Sigmoid colon (tissue), 4 donors: ENCODE measurements around the gene KIF19.

ENCODE experiments used
- CTCF ChIP-seq, 4 experiments: fragments of 450-650 bp in 3 of 4; fragments of 200-600 bp in 1 of 4; IDR thresholded peaks; one replicate each; pipeline ENCODE4 v1.5.1; 2016 to 2019; ENCODE audit warnings: antibody characterized with exemption in 4 of 4, mild to moderate bottlenecking in 3 of 4, moderate library complexity in 2 of 4
- EP300 ChIP-seq, 4 donors: sonication (generic); formaldehyde crosslinking; IDR thresholded peaks; one replicate each; pipeline ENCODE4 v1.6.1; 2017; ENCODE audit warnings: antibody characterized with exemption in 4 of 4
- POLR2A ChIP-seq, 2 donors: fragments of 450-650 bp; IDR thresholded peaks; one replicate each; pipeline ENCODE4 v1.6.1; 2016; ENCODE audit warnings: antibody characterized with exemption in 2 of 2, mild to moderate bottlenecking in 2 of 2, moderate library complexity in 2 of 2
- POLR2AphosphoS5 ChIP-seq, 4 donors: sonication (generic); formaldehyde crosslinking; IDR thresholded peaks; one replicate each; pipeline ENCODE4 v1.6.1; 2017; ENCODE audit warnings: antibody characterized with exemption in 4 of 4

DNA sequence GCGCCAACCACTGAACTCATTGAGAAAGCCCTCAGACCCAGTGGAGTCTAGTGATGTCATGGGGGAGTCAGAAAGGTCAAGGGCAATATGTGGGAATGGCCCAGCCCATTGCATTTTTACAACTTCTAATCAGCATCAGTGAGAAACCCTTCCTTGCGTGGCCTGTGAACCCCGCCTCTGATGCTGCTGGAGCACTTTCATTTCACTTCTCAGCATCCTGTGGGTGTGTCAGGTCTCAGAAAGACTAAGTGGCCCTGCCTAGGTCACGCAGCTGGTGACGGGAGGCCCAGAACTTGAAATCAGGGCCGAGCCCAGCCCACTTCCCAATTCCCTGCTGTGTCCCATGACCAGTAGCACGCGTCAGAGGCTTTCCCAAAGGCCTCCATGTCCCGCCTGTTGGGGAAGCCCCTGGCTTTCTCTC lies 45.9 kb upstream of the KIF19 start:
- TF ChIP-seq CTCF (IDR thresholded peaks at IDR 0.05), result no peak
- TF ChIP-seq POLR2A (IDR thresholded peaks at IDR 0.05), result no peak
- no peak for TF ChIP-seq POLR2AphosphoS5 (IDR thresholded peaks at IDR 0.05)
- no peak for TF ChIP-seq EP300 (IDR thresholded peaks at IDR 0.05)
